ENCODE data around the gene FAM118A.

Gene FAM118A

GRCh38 chr22:45317551-45318167 lies 7.9 kb downstream of the FAM118A start:
- H3K4me3 ChIP-seq (ENCODE audit: low read depth in 1 of 5, low read length in 5 of 5): peak overlapping the region in 2 of 5 donors; percentile 19 to 29
- H3K4me1 ChIP-seq (ENCODE audit: control insufficient read depth in 5 of 5, insufficient read depth in 5 of 5, low read length in 5 of 5): peaks cover 0 to 27% (median 22%) of the 10 kb centered on the region in 5 donors
- H3K9me3 ChIP-seq (ENCODE audit: control insufficient read depth in 5 of 5, low read length in 5 of 5): no peaks in the 10 kb centered on the region
- H3K27me3 ChIP-seq (ENCODE audit: control insufficient read depth in 5 of 5, insufficient read depth in 4 of 5, low read length in 5 of 5): no peaks in the 10 kb centered on the region
- peak overlapping the region; percentile 63 for H3K27ac ChIP-seq (ENCODE audit: low read depth, low read length)
- peaks cover 0 to 5% (median 4%) of the 10 kb centered on the region in 5 donors for H3K36me3 ChIP-seq (ENCODE audit: control insufficient read depth in 5 of 5, insufficient read depth in 5 of 5, low read length in 5 of 5)
- peak overlapping the region in 2 of 5 donors; percentile 26 to 44 for H3K9ac ChIP-seq (ENCODE audit: low read length in 5 of 5)

- Histone ChIP-seq H3K27ac (ENCODE audit: low read depth, low read length) (peak overlapping the region; percentile 63), H3K4me1 (ENCODE audit: control insufficient read depth in 5 of 5, insufficient read depth in 5 of 5, low read length in 5 of 5) (peaks cover 0 to 27% (median 22%) of the 10 kb centered on the region in 5 donors), H3K27me3 (ENCODE audit: control insufficient read depth in 5 of 5, insufficient read depth in 4 of 5, low read length in 5 of 5) (no peaks in the 10 kb centered on the region), H3K9me3 (ENCODE audit: control insufficient read depth in 5 of 5, low read length in 5 of 5) (no peaks in the 10 kb centered on the region), H3K9ac (ENCODE audit: low read length in 5 of 5) (peak overlapping the region in 2 of 5 donors; percentile 35 to 39), H3K4me3 (ENCODE audit: low read depth in 1 of 5, low read length in 5 of 5) (peak overlapping the region in 2 of 5 donors; percentile 19 to 29), H3K36me3 (ENCODE audit: control insufficient read depth in 5 of 5, insufficient read depth in 5 of 5, low read length in 5 of 5) (peaks cover 0 to 10% (median 9%) of the 10 kb centered on the region in 5 donors)
Measured at GRCh38 chr22:45318168-45318557, 8.4 kb downstream of the FAM118A start.

DNA sequence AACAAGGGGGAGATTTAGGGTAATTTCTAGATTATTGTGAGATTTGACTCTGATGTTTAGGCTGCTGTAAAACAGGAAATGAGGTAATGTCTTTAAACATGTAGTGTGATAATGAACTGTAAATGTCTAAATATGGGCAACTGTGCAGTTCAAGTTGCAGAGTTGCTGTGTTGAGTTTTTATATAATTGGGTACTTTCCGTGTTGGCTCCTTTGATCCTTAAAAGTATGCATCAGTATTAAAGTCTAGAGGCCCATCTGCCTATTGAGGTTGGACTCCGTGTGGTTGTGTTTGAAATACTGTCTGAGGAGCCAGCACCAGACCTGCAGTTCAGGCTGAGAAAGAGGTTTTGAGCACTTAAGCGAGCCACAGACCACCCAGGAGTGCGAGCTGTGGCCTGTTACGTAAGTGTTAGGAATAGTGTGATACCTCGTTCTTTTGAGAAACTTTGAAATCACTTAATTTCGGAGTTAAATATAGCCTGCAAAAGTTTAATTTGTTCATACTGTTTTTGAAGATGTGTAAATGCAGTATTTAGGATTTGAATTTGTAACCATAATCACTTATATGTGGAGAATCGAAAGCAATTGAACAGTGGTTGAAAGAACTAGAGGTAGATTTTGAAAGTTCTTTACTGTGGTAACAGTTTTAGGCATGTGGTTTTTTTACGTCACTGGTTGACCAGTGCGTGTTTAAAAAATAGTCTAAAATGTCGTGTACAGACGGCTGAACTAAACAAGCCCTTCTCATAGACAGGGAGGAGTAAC lies 9.0 kb downstream of the FAM118A start:
- Histone ChIP-seq H3K4me3 (ENCODE audit: low read depth in 1 of 5, low read length in 5 of 5) (no peak overlapping the region), H3K9ac (ENCODE audit: low read length in 5 of 5) (peak overlapping the region in 3 of 5 donors; percentile 26 to 55 (median 39)), H3K4me1 (ENCODE audit: control insufficient read depth in 5 of 5, insufficient read depth in 5 of 5, low read length in 5 of 5) (peaks cover 0 to 27% (median 22%) of the 10 kb centered on the region in 5 donors)

GRCh38 chr22:45319324-45319685 lies 9.6 kb downstream of the FAM118A start:
- Histone ChIP-seq H3K36me3 (ENCODE audit: control insufficient read depth in 5 of 5, insufficient read depth in 5 of 5, low read length in 5 of 5) (peaks cover 0 to 21% (median 20%) of the 10 kb centered on the region in 5 donors), H3K9me3 (ENCODE audit: control insufficient read depth in 5 of 5, low read length in 5 of 5) (no peaks in the 10 kb centered on the region), H3K27ac (ENCODE audit: low read depth, low read length) (no peak overlapping the region), H3K4me3 (ENCODE audit: low read depth in 1 of 5, low read length in 5 of 5) (no peak overlapping the region), H3K4me1 (ENCODE audit: control insufficient read depth in 5 of 5, insufficient read depth in 5 of 5, low read length in 5 of 5) (peaks cover 0 to 25% (median 22%) of the 10 kb centered on the region in 5 donors), H3K27me3 (ENCODE audit: control insufficient read depth in 5 of 5, insufficient read depth in 4 of 5, low read length in 5 of 5) (no peaks in the 10 kb centered on the region), H3K9ac (ENCODE audit: low read length in 5 of 5) (peak overlapping the region in 2 of 5 donors; percentile 26 to 55)

More for the DNA sequence above, 9.0 kb downstream of the FAM118A start:
- Histone ChIP-seq H3K36me3 (ENCODE audit: control insufficient read depth in 5 of 5, insufficient read depth in 5 of 5, low read length in 5 of 5) (peaks cover 0 to 16% (median 15%) of the 10 kb centered on the region in 5 donors), H3K9me3 (ENCODE audit: control insufficient read depth in 5 of 5, low read length in 5 of 5) (no peaks in the 10 kb centered on the region), H3K27me3 (ENCODE audit: control insufficient read depth in 5 of 5, insufficient read depth in 4 of 5, low read length in 5 of 5) (no peaks in the 10 kb centered on the region), H3K27ac (ENCODE audit: low read depth, low read length) (peak overlapping the region; percentile 63)

DNA sequence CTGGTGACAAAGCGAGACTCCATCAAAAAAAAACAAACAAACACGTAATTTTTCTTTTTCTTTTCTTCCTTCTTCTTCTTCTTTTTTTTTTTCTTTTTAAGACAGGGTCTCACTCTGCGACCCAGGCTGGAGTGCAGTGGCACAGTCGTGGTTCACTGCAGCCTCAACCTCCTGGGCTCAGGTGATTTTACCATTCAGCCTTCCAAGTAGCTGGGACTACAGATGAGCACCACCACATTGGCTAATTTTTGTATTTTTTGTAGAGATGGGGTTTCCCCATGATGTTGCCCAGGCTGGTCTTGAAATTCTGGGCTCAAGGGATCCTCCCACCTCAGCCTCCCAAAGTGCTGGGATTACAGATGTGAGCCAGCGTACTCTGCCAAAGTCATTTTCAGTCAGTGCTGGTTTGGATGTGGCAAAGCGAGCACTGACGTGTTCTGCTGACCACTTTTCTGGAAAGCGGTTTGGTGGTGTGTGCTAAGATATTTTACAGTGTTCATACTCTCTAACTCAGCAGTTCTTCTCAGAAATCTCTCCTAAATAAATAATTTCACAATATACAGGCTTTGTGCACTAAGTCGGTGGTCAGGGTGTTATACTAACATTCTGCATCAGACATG lies 10.7 kb downstream of the FAM118A start:
- Histone ChIP-seq H3K4me3 (ENCODE audit: low read depth in 1 of 5, low read length in 5 of 5) (no peak overlapping the region), H3K27ac (ENCODE audit: low read depth, low read length) (no peak overlapping the region), H3K4me1 (ENCODE audit: control insufficient read depth in 5 of 5, insufficient read depth in 5 of 5, low read length in 5 of 5) (peaks cover 0 to 24% (median 22%) of the 10 kb centered on the region in 5 donors), H3K36me3 (ENCODE audit: control insufficient read depth in 5 of 5, insufficient read depth in 5 of 5, low read length in 5 of 5) (peaks cover 0 to 31% (median 27%) of the 10 kb centered on the region in 5 donors), H3K9me3 (ENCODE audit: control insufficient read depth in 5 of 5, low read length in 5 of 5) (no peaks in the 10 kb centered on the region), H3K9ac (ENCODE audit: low read length in 5 of 5) (no peak overlapping the region), H3K27me3 (ENCODE audit: control insufficient read depth in 5 of 5, insufficient read depth in 4 of 5, low read length in 5 of 5) (no peaks in the 10 kb centered on the region)

- H3K27ac ChIP-seq (ENCODE audit: low read depth, low read length): no peak overlapping the region
- H3K4me1 ChIP-seq (ENCODE audit: control insufficient read depth in 5 of 5, insufficient read depth in 5 of 5, low read length in 5 of 5): peaks cover 0 to 24% (median 22%) of the 10 kb centered on the region in 5 donors
Measured at GRCh38 chr22:45321827-45322226, 12.1 kb downstream of the FAM118A start.

DNA sequence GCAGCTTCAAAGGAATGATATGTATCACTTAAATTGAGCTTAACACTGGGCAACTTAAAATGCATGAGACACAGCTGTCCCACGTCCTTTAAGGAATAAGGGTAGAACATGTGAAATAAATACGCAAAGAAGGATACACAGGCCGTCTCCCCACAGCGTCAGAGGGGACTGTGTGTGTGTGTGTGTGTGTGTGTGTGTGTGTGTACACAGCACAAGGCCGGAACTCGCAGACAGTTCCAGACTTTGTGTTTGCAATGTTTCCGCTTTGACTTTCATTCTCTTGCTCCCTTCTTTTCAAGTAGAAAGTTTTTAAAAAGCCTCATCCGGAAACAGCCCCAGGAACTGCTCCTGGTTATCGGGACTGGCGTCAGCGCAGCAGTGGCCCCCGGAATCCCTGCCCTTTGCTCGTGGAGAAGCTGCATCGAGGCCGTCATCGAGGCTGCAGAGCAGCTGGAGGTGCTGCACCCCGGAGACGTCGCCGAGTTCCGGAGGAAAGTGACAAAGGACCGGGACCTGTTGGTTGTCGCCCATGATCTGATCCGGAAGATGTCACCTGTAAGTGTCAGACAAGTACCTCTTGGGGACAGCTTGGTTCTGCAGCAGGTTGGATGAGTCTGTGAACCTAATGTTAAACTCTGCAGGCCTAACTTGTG lies 13.3 kb downstream of the FAM118A start:
- Histone ChIP-seq H3K27ac (ENCODE audit: low read depth, low read length) (no peak overlapping the region), H3K4me1 (ENCODE audit: control insufficient read depth in 5 of 5, insufficient read depth in 5 of 5, low read length in 5 of 5) (peaks cover 0 to 15% (median 11%) of the 10 kb centered on the region in 5 donors), H3K9ac (ENCODE audit: low read length in 5 of 5) (no peak overlapping the region), H3K4me3 (ENCODE audit: low read depth in 1 of 5, low read length in 5 of 5) (no peak overlapping the region), H3K36me3 (ENCODE audit: control insufficient read depth in 5 of 5, insufficient read depth in 5 of 5, low read length in 5 of 5) (peaks cover 0 to 42% (median 37%) of the 10 kb centered on the region in 5 donors), H3K27me3 (ENCODE audit: control insufficient read depth in 5 of 5, insufficient read depth in 4 of 5, low read length in 5 of 5) (no peaks in the 10 kb centered on the region), H3K9me3 (ENCODE audit: control insufficient read depth in 5 of 5, low read length in 5 of 5) (no peaks in the 10 kb centered on the region)

More at GRCh38 chr22:45321827-45322226, 12.1 kb downstream of the FAM118A start:
- H3K9ac ChIP-seq (ENCODE audit: low read length in 5 of 5): no peak overlapping the region
- H3K4me3 ChIP-seq (ENCODE audit: low read depth in 1 of 5, low read length in 5 of 5): no peak overlapping the region
- H3K36me3 ChIP-seq (ENCODE audit: control insufficient read depth in 5 of 5, insufficient read depth in 5 of 5, low read length in 5 of 5): peaks cover 0 to 33% (median 29%) of the 10 kb centered on the region in 5 donors
- H3K27me3 ChIP-seq (ENCODE audit: control insufficient read depth in 5 of 5, insufficient read depth in 4 of 5, low read length in 5 of 5): no peaks in the 10 kb centered on the region
- H3K9me3 ChIP-seq (ENCODE audit: control insufficient read depth in 5 of 5, low read length in 5 of 5): no peaks in the 10 kb centered on the region

DNA sequence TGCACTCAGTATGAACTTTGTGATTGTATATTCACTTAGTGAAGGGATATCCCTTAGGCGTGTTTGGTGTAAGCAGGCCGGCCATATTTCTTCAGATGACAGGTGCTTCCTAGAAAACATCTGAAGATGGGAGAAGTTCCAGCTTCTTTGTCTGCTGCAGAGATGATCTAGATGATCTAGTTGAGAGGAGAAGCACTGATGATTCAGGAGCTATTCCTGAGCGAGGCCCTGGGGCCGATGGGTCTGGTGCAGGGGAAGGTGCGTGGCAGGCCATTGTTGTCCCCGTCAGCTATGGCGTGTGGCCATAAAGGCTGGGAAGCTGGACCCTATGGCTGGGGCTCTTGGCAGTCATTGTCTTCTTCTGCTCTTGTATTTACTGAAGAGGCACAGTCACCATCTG lies 14.0 kb downstream of the FAM118A start:
- no peak overlapping the region for H3K27ac ChIP-seq (ENCODE audit: low read depth, low read length)
- H3K27me3 ChIP-seq (ENCODE audit: control insufficient read depth in 5 of 5, insufficient read depth in 4 of 5, low read length in 5 of 5): no peaks in the 10 kb centered on the region
- H3K9me3 ChIP-seq (ENCODE audit: control insufficient read depth in 5 of 5, low read length in 5 of 5): no peaks in the 10 kb centered on the region

DNA sequence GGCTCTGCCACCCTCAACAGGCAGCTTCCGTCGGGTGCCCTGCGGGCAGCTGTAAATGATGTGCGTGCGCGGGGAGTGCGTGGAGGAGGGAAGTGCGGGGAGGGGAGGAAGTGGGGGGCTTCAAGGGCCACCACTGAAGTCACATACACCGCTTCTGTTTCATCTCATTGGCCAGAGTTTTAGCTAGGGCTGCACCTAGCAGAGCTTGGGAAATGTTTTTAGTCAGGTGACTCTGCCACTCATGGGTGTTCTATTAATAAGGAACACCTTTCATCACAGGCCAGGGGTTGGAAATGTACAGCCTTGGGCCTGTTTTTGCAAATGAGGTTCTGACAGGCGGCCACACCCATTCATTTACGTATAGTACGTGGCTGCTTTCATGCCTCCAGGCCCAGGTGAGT lies 14.6 kb downstream of the FAM118A start:
- Histone ChIP-seq H3K27ac (ENCODE audit: low read depth, low read length) (no peak overlapping the region), H3K27me3 (ENCODE audit: control insufficient read depth in 5 of 5, insufficient read depth in 4 of 5, low read length in 5 of 5) (no peaks in the 10 kb centered on the region), H3K4me1 (ENCODE audit: control insufficient read depth in 5 of 5, insufficient read depth in 5 of 5, low read length in 5 of 5) (peaks cover 0 to 10% (median 3%) of the 10 kb centered on the region in 5 donors), H3K9me3 (ENCODE audit: control insufficient read depth in 5 of 5, low read length in 5 of 5) (no peaks in the 10 kb centered on the region), H3K9ac (ENCODE audit: low read length in 5 of 5) (no peak overlapping the region), H3K36me3 (ENCODE audit: control insufficient read depth in 5 of 5, insufficient read depth in 5 of 5, low read length in 5 of 5) (peaks cover 0 to 42% (median 37%) of the 10 kb centered on the region in 5 donors), H3K4me3 (ENCODE audit: low read depth in 1 of 5, low read length in 5 of 5) (no peak overlapping the region)

More for the DNA sequence above, 14.0 kb downstream of the FAM118A start:
- Histone ChIP-seq H3K4me3 (ENCODE audit: low read depth in 1 of 5, low read length in 5 of 5) (no peak overlapping the region), H3K4me1 (ENCODE audit: control insufficient read depth in 5 of 5, insufficient read depth in 5 of 5, low read length in 5 of 5) (peaks cover 0 to 9% (median 8%) of the 10 kb centered on the region in 5 donors), H3K9ac (ENCODE audit: low read length in 5 of 5) (no peak overlapping the region), H3K36me3 (ENCODE audit: control insufficient read depth in 5 of 5, insufficient read depth in 5 of 5, low read length in 5 of 5) (peaks cover 0 to 42% (median 37%) of the 10 kb centered on the region in 5 donors)
